Panc1 (cell line): Measurements from ENCODE around the gene DNAH9.

Experiments
- TCF7L2 ChIP-seq: IDR thresholded peaks from 2 replicates; pipeline ENCODE4 v1.6.1; 2011; ENCODE audit warnings: mild to moderate bottlenecking, low read depth, low read length, inconsistent platforms
- TF ChIP-seq, protein P1 (sequence below): fragments of 450-650 bp; IDR thresholded peaks from 2 replicates; pipeline ENCODE4 v1.5.1; 2017; ENCODE audit warnings: mild to moderate bottlenecking

DNA sequence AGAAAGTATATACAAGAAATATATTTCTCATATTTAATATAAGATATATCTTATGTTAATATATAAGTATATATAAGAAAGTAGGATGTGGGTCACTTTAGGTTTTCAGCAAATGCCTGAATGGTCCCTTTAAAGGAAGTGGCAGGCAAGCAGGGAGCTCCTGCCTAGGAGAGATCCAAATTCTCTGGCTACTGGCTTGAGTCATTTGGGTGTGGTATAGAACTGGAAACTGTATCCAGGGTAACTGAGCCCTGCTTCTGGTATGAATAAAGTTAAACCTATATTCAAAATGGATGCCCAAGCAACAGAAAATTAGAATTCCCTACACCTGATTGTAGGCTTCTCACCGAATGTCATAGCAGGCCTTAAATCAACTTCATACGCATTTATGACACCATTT lies 254.6 kb downstream of the DNAH9 start:
- no peak for TF ChIP-seq TCF7L2
- TF ChIP-seq, protein P1, sequence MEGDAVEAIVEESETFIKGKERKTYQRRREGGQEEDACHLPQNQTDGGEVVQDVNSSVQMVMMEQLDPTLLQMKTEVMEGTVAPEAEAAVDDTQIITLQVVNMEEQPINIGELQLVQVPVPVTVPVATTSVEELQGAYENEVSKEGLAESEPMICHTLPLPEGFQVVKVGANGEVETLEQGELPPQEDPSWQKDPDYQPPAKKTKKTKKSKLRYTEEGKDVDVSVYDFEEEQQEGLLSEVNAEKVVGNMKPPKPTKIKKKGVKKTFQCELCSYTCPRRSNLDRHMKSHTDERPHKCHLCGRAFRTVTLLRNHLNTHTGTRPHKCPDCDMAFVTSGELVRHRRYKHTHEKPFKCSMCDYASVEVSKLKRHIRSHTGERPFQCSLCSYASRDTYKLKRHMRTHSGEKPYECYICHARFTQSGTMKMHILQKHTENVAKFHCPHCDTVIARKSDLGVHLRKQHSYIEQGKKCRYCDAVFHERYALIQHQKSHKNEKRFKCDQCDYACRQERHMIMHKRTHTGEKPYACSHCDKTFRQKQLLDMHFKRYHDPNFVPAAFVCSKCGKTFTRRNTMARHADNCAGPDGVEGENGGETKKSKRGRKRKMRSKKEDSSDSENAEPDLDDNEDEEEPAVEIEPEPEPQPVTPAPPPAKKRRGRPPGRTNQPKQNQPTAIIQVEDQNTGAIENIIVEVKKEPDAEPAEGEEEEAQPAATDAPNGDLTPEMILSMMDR, result no peak
